GM21526 (cell line): ENCODE results near the gene CNPY4.
"Not testable (repeated sequence)": the region's sequence is repeated elsewhere in the genome, so short reads cannot be mapped to it uniquely, and the experiment has no call there.

Experiments used
- ATAC-seq: cut with Tn5 transposase; IDR thresholded peaks from one replicate; pipeline ENCODE4 v1.9.1; 2021; ENCODE audit warnings: moderate library complexity; ENCODE audit not compliant: unreplicated experiment, low FRiP score

CNPY4 gene

GRCh38 chr7:100118388-100119071 lies 904 bp upstream of the CNPY4 start:
- no peak for ATAC-seq

GRCh38 chr7:100119970-100120732 lies 717 bp downstream of the CNPY4 start:
- peak; percentile 19 for ATAC-seq

GRCh38 chr7:100120733-100121036 lies 1.3 kb downstream of the CNPY4 start:
- ATAC-seq = no peak

GRCh38 chr7:100122067-100122466 lies 2.6 kb downstream of the CNPY4 start:
- ATAC-seq = no peak

DNA sequence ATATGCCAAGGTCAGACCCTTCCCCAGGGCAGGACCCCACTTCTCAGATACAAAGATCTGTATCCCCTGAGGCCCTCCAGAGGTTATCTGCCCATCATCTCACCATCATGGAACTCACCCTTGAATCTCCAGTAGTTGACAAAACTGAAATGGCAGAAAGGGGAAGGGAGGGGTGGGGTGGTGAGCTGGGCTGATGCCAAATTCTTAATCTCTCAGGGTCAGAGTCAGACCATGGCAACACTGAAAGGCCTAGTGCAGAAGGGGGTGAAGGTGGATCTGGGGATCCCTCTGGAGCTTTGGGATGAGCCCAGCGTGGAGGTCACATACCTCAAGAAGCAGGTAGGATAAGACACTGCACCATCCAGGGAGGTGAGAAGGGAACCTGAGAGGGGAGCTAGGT lies 3.1 kb downstream of the CNPY4 start:
- ATAC-seq = no peak

DNA sequence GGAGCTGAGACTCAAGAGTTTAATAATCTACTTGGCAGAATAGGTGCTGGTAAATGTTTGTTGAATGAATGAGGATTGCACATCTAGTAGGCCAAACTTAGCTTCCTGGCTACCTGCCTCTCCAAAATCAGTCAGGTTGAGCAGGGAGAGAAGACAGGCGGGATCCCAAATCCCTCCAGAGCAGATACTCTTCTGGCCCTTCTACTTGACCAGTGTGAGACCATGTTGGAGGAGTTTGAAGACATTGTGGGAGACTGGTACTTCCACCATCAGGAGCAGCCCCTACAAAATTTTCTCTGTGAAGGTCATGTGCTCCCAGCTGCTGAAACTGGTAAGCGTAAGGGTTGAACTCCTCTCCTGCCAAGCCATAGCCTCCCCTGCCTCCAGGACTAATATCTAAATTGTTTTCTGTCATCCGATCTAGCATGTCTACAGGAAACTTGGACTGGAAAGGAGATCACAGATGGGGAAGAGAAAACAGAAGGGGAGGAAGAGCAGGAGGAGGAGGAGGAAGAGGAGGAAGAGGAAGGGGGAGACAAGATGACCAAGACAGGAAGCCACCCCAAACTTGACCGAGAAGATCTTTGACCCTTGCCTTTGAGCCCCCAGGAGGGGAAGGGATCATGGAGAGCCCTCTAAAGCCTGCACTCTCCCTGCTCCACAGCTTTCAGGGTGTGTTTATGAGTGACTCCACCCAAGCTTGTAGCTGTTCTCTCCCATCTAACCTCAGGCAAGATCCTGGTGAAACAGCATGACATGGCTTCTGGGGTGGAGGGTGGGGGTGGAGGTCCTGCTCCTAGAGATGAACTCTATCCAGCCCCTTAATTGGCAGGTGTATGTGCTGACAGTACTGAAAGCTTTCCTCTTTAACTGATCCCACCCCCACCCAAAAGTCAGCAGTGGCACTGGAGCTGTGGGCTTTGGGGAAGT lies 5.1 kb downstream of the CNPY4 start:
- ATAC-seq = no peak

GRCh38 chr7:100126239-100126930 lies 7.0 kb downstream of the CNPY4 start:
- no peak for ATAC-seq

DNA sequence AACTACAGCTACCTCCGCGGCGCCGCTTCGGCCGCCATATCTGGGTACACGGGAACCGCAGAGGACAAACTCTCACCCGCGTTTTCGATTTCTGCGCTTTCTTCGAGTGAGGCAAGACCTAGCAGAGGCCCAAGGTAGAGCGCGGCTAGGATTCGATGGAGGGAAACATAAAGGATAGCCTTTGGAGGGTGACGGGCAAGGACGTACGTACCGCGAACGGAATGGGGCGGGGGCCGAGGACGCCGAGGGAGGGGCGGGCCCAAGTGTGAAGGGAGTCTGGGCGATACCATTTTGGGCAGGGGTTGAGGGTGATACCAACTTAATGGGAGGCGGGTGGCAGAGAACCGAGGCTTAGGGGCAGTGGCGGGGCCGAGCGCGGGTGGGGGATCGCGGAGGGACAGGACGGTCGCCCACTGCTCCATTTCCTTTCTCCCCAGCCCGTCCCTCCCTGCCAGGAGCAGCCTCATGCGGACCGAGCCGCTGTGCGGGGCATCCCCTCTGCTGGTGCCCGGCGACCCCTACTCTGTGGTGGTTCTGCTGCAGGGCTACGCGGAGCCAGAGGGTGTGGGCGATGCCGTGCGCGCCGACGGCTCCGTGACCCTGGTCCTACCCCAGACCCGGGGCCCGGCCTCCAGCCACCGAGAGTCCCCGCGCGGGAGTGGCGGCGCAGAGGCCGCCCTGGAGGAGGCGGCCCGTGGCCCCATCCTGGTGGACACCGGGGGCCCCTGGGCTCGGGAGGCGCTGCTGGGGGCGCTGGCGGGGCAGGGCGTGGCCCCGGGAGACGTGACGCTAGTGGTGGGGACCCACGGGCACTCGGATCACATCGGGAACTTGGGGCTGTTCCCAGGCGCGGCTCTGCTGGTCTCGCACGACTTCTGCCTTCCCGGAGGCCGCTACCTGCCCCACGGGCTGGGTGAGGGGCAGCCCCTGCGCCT lies 7.8 kb downstream of the CNPY4 start, which contains the start of gene MBLAC1:
Gene MBLAC1 (plus strand): TSS at position 37 of the 935 bp plus-strand sequence. CDS start 429 bp downstream, at position 466.
- peak; percentile 47 for ATAC-seq

GRCh38 chr7:100127866-100128636 lies 8.6 kb downstream of the CNPY4 start:
- no peak for ATAC-seq

DNA sequence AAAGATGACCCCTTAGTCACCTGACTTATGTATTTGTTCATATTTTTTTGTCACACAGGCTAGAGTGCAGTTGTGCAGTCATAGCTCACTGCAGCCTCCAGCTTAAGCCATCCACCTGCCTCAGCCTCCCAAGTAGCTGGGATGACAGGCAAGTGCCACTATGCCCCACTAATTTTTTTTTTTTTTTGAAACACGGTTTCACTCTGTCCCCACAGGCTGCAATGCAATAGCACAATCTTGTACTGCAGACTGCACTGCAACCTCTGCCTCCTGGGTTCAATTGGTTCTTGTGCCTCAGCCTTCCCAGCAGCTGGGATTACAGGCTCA lies 9.2 kb downstream of the CNPY4 start:
- ATAC-seq = no peak

GRCh38 chr7:100130220-100130607 lies 10.8 kb downstream of the CNPY4 start:
- not testable (repeated sequence) for ATAC-seq

DNA sequence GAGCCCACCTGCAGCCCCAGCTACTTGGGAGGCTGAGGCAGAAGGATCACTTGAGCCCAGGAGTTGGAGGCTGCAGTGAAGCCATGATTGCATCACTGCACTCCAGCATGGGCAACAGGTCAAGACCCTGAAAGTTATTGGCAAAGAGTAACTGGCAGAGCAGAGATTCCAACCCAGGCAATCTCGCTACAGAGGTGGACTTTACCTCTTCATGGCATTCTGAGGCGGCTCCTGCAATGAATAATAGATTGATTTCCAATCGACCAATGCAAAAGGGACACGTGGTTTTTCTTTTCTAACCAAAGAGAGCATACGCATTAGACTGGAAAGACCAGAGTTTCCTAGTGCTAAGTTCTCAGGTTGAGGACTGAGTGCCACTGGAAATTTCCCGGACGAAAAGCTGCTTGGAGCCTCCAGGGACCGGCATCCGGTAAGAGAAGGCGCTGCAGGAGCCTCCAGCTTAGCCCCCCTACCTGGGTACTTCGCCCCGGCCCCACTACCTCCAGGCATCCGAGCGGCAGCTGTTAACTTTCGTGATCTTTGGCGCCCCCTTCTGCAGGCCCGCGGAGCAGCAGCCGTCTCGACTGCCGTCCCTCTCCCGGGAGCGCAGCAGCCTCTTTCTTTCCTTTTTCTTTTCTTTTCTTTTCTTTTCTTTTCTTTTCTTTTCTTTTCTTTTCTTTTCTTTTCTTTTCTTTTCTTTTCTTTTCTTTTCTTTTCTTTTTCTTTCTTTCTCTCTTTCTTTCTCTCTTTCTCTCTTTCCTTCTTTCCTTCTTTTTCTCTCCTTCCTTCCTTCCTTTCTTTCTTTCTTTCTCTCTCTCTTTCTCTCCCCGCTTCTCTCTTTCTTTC lies 11.4 kb downstream of the CNPY4 start:
- ATAC-seq = no peak

DNA sequence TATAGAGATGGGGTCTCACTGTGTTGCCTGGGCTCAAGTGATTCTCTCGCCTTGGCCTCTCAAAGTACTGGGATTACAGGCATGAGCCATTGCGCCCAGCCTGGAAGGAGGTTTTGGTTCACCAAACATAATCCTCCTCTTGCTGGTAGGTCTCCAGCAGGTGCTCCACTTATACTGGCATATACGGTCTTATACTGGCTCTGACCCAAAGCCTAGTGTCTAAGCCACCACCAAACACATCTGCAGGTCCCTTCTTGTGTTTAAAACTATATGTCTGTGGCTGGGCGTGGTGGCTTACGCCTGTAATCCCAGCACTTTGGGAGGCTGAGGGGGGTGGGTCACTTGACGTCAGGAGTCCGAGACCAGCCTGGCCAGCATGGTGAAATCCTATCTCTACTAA lies 12.7 kb downstream of the CNPY4 start:
- ATAC-seq = no peak

GRCh38 chr7:100132697-100133151 lies 13.3 kb downstream of the CNPY4 start:
- no peak for ATAC-seq

GRCh38 chr7:100137851-100138760 lies 18.7 kb downstream of the CNPY4 start:
- no peak for ATAC-seq

- ATAC-seq = no peak
Observed at GRCh38 chr7:100141555-100141949, 22.1 kb downstream of the CNPY4 start.

DNA sequence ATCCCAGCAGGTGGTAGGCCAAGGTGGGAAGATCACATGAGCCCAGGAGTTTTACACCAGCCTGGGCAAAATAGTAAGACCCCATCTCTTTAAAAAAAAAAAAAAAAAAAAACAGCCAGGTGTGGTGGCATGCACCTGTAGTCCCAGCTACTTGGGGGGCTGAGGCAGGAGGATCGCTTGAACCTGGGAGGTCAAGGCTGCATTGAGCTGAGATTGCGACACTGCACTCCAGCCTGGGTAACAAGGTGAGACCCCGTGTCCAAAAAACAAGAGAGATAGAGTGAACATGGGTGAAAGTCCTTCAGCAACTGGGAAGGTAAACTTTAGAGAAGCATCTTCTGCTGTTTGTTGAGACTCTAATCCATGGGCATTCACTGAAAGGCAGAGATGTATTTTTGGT lies 23.0 kb downstream of the CNPY4 start:
- no peak for ATAC-seq
